ENCODE data around the gene YIPF5. TPM values are rescaled to one million over a fixed set of nuclear protein-coding genes. Genes with fewer than 3 reads are reported as not detected.

YIPF5 gene
- total RNA-seq, 1 donor from 2014 or later, result 65.6 TPM

DNA sequence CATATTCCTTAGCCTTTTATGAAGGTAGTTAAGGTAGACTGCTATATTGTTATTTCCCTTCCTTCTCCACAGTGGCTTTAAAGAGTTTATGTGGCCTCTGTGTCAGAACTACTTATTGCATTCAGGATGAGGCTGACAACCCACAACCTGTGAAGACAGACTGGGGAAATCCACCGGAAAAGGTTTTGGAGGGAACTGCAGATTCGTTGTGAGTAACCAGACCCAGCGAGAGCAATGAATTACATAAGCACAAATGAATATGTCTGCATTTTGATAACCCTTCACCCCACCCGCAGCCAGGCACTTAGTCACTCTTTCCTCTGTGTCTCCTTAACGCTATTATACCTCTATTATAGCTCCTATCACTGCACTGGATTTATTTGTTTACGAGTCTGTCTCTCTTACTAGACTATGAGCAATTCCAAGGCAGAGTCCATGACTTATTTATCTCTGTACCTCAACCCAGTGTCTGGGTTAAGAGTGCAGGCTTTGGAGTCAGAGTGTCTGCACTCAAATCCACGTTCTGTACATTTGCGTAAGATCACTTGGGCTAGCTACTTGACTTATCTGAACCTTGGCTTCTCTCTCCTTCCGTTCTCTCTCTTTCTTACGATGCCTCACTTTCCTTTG lies 19.5 kb upstream of the YIPF5 start:
- Mint-ChIP-seq H3K27ac (no peak overlapping the region), H3K9me3 (no peaks in the 10 kb centered on the region), H3K4me1 (no peaks in the 10 kb centered on the region), H3K36me3 (no peaks in the 10 kb centered on the region), H3K27me3 (ENCODE audit: insufficient read depth, low read depth) (no peaks in the 10 kb centered on the region), H3K4me3 (no peak overlapping the region)
- TF ChIP-seq, protein P1, sequence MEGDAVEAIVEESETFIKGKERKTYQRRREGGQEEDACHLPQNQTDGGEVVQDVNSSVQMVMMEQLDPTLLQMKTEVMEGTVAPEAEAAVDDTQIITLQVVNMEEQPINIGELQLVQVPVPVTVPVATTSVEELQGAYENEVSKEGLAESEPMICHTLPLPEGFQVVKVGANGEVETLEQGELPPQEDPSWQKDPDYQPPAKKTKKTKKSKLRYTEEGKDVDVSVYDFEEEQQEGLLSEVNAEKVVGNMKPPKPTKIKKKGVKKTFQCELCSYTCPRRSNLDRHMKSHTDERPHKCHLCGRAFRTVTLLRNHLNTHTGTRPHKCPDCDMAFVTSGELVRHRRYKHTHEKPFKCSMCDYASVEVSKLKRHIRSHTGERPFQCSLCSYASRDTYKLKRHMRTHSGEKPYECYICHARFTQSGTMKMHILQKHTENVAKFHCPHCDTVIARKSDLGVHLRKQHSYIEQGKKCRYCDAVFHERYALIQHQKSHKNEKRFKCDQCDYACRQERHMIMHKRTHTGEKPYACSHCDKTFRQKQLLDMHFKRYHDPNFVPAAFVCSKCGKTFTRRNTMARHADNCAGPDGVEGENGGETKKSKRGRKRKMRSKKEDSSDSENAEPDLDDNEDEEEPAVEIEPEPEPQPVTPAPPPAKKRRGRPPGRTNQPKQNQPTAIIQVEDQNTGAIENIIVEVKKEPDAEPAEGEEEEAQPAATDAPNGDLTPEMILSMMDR (IDR thresholded peaks at IDR 0.05), result no peak
- no peak for TF ChIP-seq EZH2phosphoT487 (IDR thresholded peaks at IDR 0.05)
- Histone ChIP-seq H2AFZ (replicated peaks) (no peak overlapping the region), H3K27me3 (no peaks in the 10 kb centered on the region), H3K4me1 (no peaks in the 10 kb centered on the region), H3K4me2 (no peak overlapping the region), H3K27ac (no peak overlapping the region), H3K9me3 (ENCODE audit: low read depth) (no peaks in the 10 kb centered on the region), H3K4me3 (no peak overlapping the region), H3K9ac (no peak overlapping the region), H4K20me1 (ENCODE audit: low read depth) (no peaks in the 10 kb centered on the region), H3K79me2 (ENCODE audit: low read depth) (no peaks in the 10 kb centered on the region), H3F3A (ENCODE audit: low read depth) (no peaks in the 10 kb centered on the region), H3K36me3 (no peaks in the 10 kb centered on the region)
- DNase-seq (ENCODE audit: low spot score), result no peak

DNA sequence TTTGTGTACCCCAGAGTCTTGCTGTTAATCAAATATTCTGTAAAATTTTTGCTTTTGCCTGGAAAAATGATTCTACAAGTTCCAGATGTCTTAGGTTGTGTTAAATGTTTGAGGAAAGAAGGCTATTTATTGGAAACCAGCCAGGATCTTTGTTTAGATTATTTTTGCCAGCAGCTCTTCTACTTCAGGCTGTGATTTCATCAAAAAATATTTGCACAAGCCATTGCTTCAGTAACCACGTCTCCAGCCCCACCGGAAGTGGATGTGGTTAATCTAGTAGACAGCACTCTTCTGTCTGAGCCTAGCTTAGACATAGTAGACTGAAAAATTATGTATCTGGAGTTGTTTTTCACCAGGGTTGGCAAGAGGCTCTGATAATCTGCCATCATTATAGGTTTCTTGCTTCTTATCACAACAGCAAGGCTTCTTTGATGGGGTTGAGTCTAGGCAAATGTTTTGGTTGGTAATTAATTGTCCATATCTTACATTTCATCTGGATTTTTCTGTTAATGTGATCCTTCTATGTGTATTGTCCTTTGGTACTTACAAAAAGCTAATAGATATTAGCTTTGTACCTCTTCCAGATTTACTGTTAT lies 17.3 kb upstream of the YIPF5 start:
- Histone ChIP-seq H3F3A (ENCODE audit: low read depth) (no peaks in the 10 kb centered on the region), H3K4me2 (no peak overlapping the region), H3K79me2 (ENCODE audit: low read depth) (no peaks in the 10 kb centered on the region), H3K9me3 (ENCODE audit: low read depth) (no peaks in the 10 kb centered on the region), H3K27ac (no peak overlapping the region), H3K4me1 (no peaks in the 10 kb centered on the region), H3K4me3 (no peak overlapping the region), H3K36me3 (no peaks in the 10 kb centered on the region), H2AFZ (replicated peaks) (no peak overlapping the region), H4K20me1 (ENCODE audit: low read depth) (no peaks in the 10 kb centered on the region), H3K9ac (no peak overlapping the region), H3K27me3 (no peaks in the 10 kb centered on the region)
- DNase-seq (ENCODE audit: low spot score), result no peak
- Mint-ChIP-seq H3K27me3 (ENCODE audit: insufficient read depth, low read depth) (no peaks in the 10 kb centered on the region), H3K9me3 (no peaks in the 10 kb centered on the region), H3K36me3 (no peaks in the 10 kb centered on the region), H3K4me3 (no peak overlapping the region), H3K27ac (no peak overlapping the region), H3K4me1 (no peaks in the 10 kb centered on the region)
- TF ChIP-seq EZH2 (IDR thresholded peaks at IDR 0.05), result no peak
- TF ChIP-seq EZH2phosphoT487 (IDR thresholded peaks at IDR 0.05), result no peak
- TF ChIP-seq, protein P1 (IDR thresholded peaks at IDR 0.05), result no peak

DNA sequence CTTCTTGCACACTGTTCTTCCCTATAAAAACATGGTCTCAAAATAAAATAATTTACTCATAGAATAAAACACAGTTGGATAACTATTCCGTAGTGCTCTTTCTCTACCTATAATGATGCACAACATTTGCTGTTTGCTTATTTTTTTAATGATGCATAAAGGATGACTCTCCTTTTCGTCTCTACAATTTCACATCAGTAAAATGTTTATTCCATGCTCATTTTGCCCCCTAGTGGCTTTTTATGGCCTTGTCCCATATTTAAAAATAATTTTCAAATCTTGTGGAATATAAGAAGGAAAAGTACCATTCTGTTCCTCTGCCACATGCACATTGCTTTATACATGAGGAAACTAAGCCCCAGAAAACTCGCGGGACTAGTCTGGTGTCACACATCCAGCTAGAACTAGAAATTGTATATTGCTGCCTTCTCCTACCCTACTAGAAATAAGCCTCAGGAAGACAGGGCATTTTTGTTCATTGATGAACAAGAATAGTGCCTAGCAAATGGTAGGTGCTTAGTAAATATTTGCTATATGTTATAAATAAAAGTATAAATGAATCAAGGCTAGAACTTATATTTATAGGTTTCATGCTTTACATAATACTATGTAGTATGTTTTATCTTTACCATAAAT lies 12.9 kb upstream of the YIPF5 start:
- H3K4me2 ChIP-seq, result no peak overlapping the region
- H2AFZ ChIP-seq (replicated peaks), result no peak overlapping the region
- no peaks in the 10 kb centered on the region for H3K4me1 ChIP-seq
- Mint-ChIP-seq H3K4me3 (no peak overlapping the region), H3K9me3 (peaks cover 6% of the 10 kb centered on the region), H3K36me3 (no peaks in the 10 kb centered on the region), H3K4me1 (no peaks in the 10 kb centered on the region), H3K27me3 (ENCODE audit: insufficient read depth, low read depth) (no peaks in the 10 kb centered on the region), H3K27ac (no peak overlapping the region)
- H3K79me2 ChIP-seq (ENCODE audit: low read depth), result no peaks in the 10 kb centered on the region
- no peaks in the 10 kb centered on the region for H4K20me1 ChIP-seq (ENCODE audit: low read depth)
- H3K27ac ChIP-seq, result no peak overlapping the region
- no peaks in the 10 kb centered on the region for H3F3A ChIP-seq (ENCODE audit: low read depth)
- H3K9ac ChIP-seq, result no peak overlapping the region
- H3K36me3 ChIP-seq, result no peaks in the 10 kb centered on the region
- H3K4me3 ChIP-seq, result no peak overlapping the region
- TF ChIP-seq EZH2 (IDR thresholded peaks at IDR 0.05) (no peak), EZH2phosphoT487 (IDR thresholded peaks at IDR 0.05) (no peak)
- TF ChIP-seq, protein P1 (IDR thresholded peaks at IDR 0.05), result peak; percentile 71
- H3K9me3 ChIP-seq (ENCODE audit: low read depth), result no peaks in the 10 kb centered on the region
- no peaks in the 10 kb centered on the region for H3K27me3 ChIP-seq
- DNase-seq (ENCODE audit: low spot score), result peak; percentile 17

Data from neural progenitor cell (in vitro differentiated cells).